GM21717 (cell line): ENCODE results near the gene NRL.
A peak's percentile ranks its signal among the peaks of the same experiment; 100 is the strongest.

Experiments used
- ATAC-seq: cut with Tn5 transposase; IDR thresholded peaks from one replicate; pipeline ENCODE4 v1.9.1; 2021; ENCODE audit warnings: mild to moderate bottlenecking, moderate library complexity; ENCODE audit not compliant: unreplicated experiment

NRL gene

DNA sequence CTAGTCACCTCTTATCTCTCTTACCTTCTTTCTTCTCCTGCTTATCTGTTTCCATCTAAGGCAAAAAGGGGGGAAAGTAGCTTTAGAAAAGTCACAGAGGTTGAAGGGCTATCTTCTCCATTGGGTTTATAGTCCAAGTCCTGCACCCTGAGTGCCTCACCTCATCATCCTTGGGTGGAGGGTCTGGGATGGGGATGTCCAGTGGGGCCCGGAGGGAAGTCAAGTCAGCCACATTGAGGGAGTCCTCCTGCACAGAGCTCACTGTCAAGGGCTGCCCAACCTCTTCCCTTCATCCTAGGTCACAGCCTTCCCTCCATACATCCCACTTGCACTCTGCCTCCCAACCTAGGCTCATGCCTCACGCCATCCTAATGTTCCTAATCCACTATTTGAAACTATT lies 30.5 kb upstream of the NRL start:
- ATAC-seq, result no peak

DNA sequence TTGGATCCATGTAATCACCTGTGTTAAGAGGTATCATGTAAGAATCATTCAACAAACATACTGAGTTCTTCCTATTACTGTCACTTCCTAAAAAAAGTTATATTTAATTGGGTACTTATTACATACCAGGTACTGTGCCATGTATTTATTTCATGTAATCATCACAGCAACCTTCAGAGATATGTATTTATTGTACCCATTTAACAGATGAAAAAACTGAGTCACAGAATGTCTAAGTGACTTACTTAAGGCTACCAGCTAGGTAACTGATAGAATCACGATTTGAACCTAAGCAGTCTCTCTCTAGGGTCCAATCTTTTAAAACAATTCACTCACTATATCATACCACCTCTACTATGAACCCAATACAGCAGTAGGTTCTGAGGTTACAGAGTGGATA lies 29.7 kb upstream of the NRL start:
- no peak for ATAC-seq

DNA sequence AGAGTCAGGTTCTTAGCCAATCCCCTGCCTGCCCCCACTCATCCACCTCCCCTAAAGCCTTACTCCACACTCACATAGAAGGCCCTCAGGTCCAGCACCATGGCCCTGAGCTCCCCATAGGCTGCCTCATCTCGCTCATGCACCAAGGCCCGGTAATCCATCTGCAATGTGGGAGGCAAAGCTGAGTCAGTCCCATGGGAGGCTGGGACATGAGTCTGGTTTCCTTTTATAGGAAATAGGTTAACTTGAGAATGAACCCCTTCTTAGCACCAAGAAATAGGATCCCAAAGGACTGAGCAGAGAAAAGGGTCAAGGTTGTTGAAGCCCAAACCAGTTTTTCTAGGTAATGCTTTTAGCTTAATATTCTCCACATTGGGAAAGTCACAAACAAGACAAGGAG lies 28.8 kb upstream of the NRL start:
- no peak for ATAC-seq

DNA sequence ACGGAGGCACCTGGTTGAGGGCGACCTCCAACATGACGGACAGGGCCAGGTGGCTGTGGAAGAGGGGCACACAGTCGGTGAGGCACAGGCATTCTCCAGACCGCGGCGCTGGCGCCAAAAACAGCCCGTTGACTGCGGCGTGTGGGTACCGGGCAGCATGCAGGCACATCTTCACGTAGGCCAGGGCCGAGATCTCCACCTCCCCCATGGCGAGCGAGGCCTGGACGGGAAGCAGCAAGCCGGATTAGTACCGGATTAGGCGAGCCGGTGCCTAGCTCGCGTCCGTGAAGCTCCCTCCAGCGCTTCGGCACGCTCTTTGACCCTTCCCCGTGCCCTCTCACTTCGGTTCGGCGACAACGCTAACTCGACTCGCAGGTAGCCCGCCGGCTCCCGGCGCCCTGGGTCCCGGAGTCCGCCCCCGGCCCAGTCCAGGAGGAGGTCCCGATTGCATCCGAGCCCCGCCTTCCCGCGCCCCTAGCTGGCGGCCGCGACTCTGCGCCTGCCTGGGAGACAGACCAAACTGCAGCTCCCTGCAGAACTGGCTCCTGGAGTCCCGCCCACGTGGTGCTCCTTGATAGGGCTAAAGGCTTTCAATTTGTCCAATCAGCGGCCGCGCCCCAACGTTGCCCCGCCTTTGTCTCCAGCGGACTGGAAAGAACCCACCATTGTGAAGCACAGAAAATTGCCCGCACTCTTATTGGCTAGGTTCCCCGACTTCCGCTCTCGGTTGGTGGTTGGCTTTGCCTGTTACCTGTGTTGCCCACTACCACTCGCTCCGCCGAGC lies 26.5 kb upstream of the NRL start, which contains the start of gene EMC9:
TSS of gene EMC9 (minus strand) at position 495 of the 784 bp plus-strand sequence. CDS start at position 208, 287 bp downstream.
- ATAC-seq, result peak; percentile 70

DNA sequence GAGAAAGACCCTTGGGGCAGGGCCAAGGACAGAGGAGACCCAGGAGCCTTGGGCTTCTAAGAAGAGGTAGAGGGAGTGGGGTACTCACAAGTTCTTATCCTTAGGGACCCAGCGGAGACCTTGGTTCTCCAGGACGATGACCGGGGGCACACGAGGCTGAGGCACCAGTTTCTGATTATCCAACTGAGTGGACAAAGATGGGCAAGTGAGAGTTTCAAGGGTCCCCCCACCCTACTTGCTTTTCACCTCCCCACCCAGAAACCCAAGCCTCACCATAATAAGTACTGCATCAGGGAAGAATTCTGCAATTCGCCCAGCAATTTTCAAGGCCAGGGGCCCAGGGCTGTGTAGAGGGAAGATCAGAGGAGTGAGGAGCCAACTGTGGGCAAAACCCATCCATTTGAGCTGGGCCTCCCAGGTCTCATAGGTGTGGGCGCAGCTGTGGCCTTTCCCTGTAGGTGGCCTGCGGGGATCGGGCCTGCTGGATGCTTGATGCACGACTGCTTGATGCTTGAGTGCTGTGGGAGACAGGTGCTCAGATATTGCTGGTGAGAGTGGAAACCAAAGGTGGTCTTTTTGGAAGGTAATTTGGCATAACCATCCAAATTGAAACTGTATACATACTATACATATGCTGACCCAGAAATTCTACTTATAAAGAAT lies 24.7 kb upstream of the NRL start:
- ATAC-seq, result no peak

DNA sequence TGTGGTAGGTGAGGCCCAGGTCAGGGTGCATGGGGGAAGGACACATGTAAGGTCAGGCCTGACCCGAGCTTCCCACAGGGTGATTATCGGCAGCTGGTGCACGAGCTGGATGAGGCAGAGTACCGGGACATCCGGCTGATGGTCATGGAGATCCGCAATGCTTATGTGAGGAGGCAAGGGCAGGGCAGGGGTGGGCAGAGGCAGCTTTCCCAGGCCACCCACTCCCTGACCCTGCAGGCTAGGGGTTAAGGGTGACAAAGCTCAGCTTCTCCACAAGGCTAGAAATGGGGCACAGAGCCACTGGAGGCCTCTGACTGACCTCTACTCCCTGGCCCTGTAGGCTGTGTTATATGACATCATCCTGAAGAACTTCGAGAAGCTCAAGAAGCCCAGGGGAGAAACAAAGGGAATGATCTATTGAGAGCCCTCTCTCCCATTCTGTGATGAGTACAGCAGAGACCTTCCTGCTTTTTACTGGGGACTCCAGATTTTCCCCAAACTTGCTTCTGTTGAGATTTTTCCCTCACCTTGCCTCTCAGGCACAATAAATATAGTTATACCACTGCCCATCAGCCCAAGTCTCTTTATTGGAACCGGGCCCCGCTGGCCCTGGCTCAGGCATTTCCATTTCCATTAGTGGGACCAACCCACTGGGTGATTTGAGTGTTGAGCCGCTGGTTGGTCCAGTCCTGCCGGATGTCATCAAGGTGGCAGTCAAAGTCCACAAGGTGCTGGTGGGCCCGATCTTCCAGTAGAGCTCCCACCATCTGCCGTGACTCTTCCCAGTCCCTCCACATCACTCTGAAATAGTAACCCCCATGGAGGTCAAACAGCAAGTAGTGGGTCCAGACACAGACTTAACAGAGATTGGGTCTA lies 23.9 kb upstream of the NRL start:
- ATAC-seq, result no peak

DNA sequence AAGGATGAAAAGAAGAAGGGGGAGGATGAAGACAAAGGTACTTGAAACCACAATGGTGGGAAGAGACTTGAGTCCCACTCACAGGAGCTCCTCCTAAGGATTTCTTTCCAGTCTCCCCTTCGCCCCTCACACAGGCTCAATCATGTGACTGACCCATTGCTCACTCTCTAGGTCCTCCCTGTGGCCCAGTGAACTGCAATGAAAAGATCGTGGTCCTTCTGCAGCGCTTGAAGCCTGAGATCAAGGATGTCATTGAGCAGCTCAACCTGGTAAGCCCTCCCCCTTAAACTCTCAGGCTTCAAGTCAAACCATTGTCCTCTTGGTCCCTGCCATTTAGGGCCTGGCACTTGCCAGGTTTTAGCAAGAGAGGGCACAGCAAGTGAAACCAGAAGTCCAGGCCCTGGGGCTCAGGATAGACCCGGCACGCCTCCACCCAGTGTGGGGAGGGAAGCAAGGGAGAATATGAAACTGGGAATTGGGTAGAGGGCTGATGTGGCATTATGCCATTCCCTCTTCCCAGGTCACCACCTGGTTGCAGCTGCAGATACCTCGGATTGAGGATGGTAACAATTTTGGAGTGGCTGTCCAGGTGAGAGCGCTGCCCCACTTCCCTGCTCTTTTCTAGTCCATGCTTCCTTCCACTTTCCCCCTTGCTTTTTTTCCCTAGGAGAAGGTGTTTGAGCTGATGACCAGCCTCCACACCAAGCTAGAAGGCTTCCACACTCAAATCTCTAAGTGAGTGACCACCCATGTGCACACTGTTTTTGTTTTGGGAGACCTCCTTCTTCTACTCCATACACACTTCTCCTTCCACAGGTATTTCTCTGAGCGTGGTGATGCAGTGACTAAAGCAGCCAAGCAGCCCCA lies 23.0 kb upstream of the NRL start:
- ATAC-seq, result no peak

DNA sequence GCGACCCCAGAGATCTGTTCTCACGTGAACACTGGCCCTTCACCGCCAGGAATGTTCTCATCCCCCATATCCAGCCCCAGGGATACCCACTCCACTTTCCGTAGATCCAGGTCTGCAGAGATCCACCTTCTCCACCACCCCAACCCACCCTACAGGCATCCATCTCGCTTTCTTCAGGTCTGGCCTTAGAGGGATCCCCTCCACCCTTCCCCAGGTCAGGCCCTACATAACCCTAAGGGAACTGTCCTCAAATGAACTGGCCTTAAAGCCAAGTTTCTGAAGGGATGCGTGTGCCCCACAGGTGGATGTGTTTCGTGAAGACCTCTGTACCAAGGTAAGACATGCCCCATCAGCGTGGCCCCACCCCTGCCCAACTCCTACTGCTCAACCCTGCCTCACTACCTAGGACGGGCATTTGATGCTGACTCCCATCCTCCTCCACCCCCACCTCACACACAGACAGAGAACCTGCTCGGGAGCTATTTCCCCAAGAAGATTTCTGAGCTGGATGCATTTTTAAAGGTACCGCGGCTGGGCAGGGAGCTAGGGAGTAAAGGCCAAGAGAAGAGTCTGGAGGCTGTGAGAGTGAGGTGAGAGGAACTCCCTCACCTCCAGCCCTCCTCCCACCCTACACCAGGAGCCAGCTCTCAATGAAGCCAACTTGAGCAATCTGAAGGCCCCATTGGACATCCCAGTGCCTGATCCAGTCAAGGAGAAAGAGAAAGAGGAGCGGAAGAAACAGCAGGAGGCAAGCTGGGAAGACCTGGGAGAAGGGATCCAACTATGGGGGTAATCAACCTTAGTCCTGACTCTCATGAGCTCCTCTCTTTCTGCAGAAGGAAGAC lies 22.2 kb upstream of the NRL start:
- ATAC-seq, result no peak

DNA sequence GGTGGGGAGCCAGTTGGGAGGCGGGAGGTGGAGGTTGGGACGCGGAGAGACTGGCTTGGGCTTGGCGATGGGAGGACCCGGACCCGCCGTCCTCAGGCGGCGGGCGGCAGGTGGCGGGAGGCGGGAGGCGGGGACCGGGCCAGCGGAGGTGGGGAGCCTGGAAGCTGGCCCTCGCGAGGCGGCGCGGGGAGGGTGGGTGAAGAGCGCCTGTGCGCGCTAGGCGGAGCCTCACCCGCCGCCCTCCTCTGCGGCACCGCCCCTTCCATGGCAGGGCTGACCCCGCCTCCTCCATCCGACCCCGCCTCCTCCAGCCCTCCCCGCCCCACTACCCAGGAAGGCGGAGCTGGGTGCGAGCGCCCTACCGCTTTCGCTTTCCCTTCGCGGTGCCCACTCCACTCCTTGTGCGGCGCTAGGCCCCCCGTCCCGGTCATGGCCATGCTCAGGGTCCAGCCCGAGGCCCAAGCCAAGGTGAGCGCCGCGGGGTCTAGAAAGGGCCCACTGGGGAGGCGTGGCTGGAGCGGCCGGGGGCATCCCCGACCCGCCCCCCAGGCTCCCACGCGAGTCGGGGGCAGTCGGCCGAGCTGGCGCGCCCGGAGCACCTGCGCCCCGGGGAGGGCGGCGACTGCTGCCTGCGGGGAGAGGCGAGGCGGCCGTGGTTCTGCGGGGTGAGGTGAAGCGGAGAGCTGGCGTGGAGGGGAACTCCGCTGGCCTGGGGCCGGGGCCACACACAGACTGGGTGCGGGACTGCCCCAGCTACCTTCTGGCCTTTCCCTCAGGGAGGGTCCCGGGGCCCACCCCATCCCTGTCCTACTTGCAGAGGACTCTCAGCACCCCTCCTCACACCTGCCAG lies 21.3 kb upstream of the NRL start, which contains the start of gene PSME1:
TSS of gene PSME1 (plus strand) at position 361 of the 850 bp plus-strand sequence. CDS start at position 430, 69 bp downstream.
- ATAC-seq, result peak; percentile 57

DNA sequence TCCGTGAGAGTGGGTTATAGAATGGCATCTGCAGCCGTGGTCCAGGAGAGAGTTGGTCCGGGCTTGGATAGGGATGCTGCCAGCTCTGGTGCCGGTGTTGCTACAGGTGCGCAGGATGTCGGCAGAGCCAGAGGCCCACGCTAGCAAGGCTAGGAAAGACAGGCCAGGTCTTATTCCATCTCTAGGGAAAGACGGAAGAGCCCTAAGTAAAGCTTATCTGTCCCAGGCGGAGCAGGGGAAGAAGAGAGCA lies 20.8 kb upstream of the NRL start:
- no peak for ATAC-seq

DNA sequence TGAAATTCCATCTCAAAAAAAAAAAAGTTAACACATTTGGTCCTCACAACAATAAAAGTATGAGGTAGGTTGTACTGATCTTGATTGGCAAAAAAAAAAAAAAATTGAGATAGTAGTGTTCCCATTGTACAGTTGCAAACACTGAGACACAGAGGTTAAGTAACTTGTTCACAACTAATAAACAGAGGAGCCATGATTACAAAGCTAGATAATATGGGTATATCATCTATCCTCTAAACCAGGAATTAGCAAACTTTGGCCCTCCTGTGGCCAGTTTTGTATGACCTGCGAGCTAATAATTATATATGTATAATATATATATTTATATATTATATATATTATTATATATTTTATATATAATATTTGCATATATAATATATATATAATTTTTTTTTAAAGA lies 19.0 kb upstream of the NRL start:
- no peak for ATAC-seq

DNA sequence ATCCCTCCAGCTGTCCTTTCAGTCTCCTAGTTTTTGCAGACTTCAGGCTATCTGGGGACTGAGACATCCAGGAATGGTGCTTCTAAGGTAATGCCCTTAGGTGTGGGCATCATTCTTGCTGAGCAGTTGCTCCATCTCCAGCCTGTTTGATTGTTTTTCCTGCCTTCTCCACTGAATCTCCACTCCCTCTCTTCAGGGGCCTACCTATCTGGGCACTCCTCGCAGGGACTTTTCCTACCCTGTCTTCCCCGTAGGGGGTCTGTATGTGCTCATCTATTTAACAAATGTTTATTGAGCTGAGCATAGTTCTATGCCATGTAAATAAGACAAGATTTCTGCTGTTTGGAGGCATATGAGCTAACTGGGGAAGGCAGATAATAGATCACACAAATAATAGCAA lies 18.2 kb upstream of the NRL start:
- ATAC-seq, result no peak

DNA sequence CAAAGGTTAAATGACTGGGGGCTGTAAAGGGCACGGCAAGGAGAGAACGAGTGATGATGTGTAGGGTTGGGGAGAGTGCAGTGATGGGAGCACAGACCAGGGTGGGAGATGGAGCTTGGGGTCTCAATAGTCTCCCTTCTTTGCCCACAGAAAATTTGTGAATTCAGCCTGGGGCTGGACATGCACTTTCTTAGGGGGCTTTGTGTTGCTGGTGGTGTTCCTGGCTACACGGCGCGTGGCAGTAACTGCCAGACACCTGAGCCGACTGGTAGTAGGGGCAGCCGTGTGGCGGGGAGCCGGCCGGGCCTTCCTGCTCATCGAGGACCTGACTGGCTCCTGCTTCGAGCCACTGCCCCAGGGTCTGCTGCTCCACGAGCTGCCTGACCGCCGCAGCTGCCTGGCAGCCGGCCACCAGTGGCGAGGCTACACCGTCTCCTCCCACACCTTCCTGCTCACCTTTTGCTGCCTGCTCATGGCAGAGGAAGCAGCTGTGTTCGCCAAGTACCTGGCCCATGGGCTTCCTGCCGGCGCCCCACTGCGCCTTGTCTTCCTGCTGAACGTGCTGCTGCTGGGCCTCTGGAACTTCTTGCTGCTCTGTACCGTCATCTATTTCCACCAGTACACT lies 17.4 kb upstream of the NRL start:
- no peak for ATAC-seq

DNA sequence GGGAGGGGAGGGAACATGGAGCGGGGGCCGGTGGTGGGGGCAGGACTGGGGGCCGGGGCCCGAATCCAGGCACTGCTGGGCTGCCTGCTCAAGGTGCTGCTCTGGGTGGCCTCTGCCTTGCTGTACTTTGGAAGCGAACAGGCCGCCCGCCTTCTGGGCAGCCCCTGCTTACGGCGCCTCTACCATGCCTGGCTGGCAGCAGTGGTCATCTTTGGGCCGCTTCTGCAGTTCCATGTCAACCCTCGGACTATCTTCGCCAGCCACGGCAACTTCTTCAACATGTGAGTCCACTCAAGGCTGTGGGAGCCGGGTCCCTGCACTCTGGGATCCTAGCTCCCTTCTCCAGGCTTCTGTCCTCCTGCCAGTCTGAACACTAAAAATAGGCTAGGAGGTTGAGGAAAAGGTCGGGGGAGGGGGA lies 16.8 kb upstream of the NRL start:
- ATAC-seq, result no peak

DNA sequence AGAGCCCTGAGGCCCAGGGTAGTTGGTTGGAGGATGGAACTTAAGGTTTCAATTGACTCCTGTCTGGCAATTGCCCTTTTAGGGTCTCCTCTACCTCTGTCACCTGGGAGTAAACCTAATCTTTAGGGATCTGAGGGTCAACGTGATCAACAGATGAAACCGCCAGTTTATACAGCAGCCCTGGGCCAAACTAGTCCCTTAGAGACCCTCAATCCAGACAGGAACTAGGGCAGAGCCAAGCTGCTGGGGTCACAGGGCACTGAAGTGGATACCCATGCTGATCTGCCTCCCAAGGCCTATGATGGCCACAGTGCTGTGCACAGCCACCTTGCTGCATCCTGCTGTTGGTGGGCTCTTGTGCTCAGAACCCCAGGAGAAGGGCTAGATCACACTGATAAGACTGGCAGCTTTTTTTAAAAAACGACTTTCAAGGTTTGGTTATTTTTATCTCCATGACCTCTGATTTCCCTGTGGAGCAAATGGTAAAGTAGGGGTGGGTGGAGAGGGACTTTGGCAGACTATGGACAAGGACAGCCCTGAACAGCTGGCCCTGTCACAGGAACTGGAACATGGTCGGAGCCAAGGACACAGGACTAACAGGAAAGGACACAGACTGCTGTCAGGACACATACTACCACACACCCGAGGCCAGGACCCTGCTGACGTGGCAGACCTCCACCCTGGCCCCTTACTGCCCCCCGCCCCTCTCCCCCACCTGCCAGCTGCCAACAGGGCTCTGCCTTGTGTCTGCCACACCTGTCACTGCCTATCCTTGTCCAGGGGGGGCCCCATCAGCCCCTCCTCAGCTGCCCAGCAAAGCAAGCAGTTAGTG lies 16.2 kb upstream of the NRL start:
- no peak for ATAC-seq

DNA sequence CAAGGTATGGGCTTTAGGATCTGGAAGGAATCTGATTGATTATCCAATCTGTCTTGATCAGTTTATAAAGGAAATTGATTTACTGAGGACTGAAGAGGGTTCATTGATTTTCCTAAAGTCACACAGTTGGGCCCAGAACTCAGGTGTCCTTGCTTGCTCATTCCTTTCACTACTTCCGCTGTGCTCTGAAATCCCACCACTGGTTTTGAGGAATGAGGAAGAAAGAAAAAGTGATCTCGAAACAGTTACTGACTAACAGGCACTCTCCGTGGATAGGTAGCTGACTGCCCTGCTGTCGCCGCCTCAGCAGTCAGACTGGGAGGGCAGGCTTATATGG lies 15.6 kb upstream of the NRL start, which contains the start of gene FITM1:
TSS of gene FITM1 (plus strand) at position 280 of the 337 bp plus-strand sequence. CDS start 905 bp downstream, outside the sequence.
- no peak for ATAC-seq

DNA sequence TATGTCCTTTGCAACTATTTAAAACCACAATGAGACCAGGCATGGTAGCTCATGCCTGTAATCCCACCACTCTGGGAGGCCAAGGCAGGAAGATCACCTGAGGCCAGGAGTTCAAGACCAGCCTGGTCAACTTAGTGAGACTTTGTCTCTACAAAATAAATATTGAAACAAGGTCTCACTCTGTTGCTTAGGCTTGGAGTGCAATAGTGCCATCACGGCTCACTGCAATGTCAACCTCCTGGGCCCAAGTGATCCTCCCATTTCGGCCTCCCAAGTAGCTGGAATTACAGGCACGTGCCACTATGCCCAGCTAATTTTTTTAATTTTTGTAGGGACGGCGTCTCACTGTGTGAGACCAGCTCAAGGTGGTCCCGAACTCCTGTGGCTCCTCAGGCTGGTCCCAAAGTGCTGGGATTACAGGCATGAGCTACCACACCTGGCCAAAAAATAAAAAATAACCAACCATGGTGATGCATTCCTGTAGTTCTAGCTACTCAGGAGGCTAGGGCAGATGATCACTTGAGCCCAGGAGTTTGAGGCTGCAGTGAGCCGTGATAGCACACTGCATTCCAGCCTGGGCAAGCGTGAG lies 14.8 kb upstream of the NRL start:
- ATAC-seq, result no peak
